Upper lobe of right lung (tissue), 1 donor: ENCODE data around the gene ITM2A. TPM values are rescaled to one million over a fixed set of nuclear protein-coding genes. Genes with fewer than 3 reads are reported as not detected.
A peak's percentile ranks its signal among the peaks of the same experiment; 100 is the strongest.

Experiments used
- ATAC-seq: fragments of 200-7000 bp; cut with Tn5 transposase; one replicate; pipeline ENCODE4 v1.9.1; 2020; ENCODE audit warnings: mild to moderate bottlenecking, moderate library complexity
- DNase-seq: peaks from one replicate; pipeline ENCODE4 v3.0.0-alpha.2; 2020
- H3K27ac ChIP-seq: fragments of 200-600 bp; one replicate; pipeline ENCODE4 v1.8.0; 2022
- H3K27me3 ChIP-seq: fragments of 200-600 bp; one replicate; pipeline ENCODE4 v1.8.0; 2022; ENCODE audit warnings: mild to moderate bottlenecking
- H3K36me3 ChIP-seq: fragments of 200-600 bp; one replicate; pipeline ENCODE4 v1.8.0; 2022
- H3K4me1 ChIP-seq: fragments of 200-600 bp; one replicate; pipeline ENCODE4 v1.8.0; 2022
- H3K4me3 ChIP-seq: fragments of 200-600 bp; one replicate; pipeline ENCODE4 v1.8.0; 2022; ENCODE audit warnings: mild to moderate bottlenecking
- H3K9me3 ChIP-seq: fragments of 200-600 bp; one replicate; pipeline ENCODE4 v1.8.0; 2022
- CTCF ChIP-seq: fragments of 200-600 bp; IDR thresholded peaks from one replicate; pipeline ENCODE4 v1.8.0; 2022; ENCODE audit warnings: antibody characterized with exemption
- intact Hi-C: fragments of 100-400 bp; cut with DNase I; formaldehyde crosslinking; loops from one replicate; pipeline ENCODE4 v1.11.0; 2022
- total RNA-seq: library from RNA; stranded (reverse); fragmentation: NEBNext Ultra II Directional; extraction: Animal tissue kit (Norgen Biotek cat#: 25700); gene quantifications from one replicate; pipeline ENCODE4 v1.2.1, GENCODE V29; 2021
- donor health status: DM: no; HTN: yes; CAD: no; lungs with severe emphysema.

ITM2A gene
- total RNA-seq, 1 donor from 2014 or later = 44.4 TPM

- intact Hi-C loops = no loop called here
- Histone ChIP-seq H3K9me3 (no peaks in the 10 kb centered on the region), H3K36me3 (no peaks in the 10 kb centered on the region), H3K27ac (no peak overlapping the region), H3K4me3 (no peak overlapping the region), H3K27me3 (no peaks in the 10 kb centered on the region), H3K4me1 (no peaks in the 10 kb centered on the region)
- no peak for DNase-seq
- TF ChIP-seq CTCF = no peak
- no peak for ATAC-seq
Measured at GRCh38 chrX:79364306-79364705, 2.8 kb downstream of the ITM2A start.

DNA sequence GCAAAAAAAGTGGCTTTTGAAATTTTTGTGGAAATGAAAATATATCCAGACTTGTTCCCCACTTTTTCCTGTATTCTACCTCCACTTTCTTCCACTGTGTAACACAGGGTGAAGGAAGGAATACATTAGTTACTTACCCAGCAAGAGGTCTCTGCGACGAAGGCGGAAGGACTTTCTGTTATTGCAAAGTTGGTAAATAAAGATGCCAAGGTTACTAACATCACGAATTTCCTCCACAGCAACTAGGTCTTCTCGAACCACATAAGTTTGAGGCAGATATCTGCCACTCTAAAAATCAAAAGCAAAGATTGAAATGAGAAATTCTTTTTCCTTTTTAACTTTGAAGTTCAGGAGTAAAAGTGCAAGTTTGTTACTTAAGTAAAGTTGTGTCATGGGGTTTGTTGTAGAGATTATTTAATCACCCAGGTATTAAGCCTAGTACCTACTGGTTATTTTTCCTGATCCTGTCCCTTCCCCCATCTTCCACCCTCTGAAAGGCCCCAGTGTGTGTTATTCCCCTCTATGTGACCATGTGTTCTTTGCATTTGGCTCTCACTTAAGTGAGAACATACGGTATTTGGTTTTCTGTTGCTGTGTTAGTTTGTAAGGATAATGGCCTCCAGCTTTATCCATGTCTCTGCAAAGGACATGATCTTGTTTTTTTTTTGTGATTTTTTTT, 5.8 kb downstream of the ITM2A start:
- no peaks in the 10 kb centered on the region for H3K36me3 ChIP-seq
- no peak overlapping the region for H3K4me3 ChIP-seq
- DNase-seq = no peak
- H3K27ac ChIP-seq = no peak overlapping the region
- no peaks in the 10 kb centered on the region for H3K4me1 ChIP-seq
- no peaks in the 10 kb centered on the region for H3K27me3 ChIP-seq
- intact Hi-C loops = no loop called here
- no peak for ATAC-seq
- TF ChIP-seq CTCF = no peak
- H3K9me3 ChIP-seq = no peaks in the 10 kb centered on the region

DNA sequence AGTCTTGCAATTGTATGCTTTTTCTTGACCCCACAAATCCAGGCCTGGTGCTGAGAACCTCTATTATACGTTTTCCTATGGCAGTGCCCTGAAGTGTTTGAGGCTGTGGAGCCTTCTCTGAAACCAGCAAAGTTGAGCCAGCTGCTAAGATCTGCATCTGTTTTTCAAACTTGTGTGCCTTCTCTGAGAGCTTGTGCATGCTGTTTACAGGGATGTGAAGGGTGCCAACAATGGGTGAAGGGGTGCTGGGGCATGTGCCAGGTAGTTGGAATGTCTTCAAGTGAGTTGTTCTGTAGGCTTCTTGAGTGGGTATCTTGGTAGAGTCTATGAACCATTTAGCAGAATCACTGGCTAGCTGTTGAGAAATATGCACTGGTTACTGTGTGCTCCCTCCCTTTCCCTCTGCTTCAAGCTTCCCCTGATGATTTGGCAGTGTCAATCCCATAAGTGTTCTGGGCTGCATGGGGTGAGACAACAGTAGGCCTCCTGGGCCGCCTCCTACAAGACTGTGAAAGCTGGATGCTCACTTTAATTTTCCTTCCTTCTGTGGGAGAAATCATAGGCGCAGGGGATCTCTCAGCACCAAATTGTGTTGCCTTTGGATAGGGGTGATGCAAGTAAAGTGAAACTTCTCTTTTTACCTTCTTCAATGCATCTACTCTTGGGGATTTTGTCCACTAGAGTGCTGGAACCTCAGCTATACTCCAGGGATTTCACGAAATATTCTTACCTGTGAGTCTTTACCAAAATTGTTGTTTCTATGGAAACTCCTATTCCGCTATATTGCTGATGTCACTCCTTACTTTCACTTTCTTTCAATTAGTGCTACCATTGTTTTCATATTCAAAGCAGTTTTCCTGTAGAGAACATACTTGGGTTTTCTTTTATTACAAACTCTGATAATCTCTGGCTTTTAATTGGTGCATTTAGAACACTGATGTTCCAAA, 30.0 kb downstream of the ITM2A start:
- H3K4me3 ChIP-seq = no peak overlapping the region
- no peaks in the 10 kb centered on the region for H3K4me1 ChIP-seq
- peak; percentile 50 for ATAC-seq
- H3K9me3 ChIP-seq = no peaks in the 10 kb centered on the region
- no peak overlapping the region for H3K27ac ChIP-seq
- no peak for DNase-seq
- no peaks in the 10 kb centered on the region for H3K27me3 ChIP-seq
- TF ChIP-seq CTCF = no peak
- intact Hi-C loops = no loop called here
- H3K36me3 ChIP-seq = no peaks in the 10 kb centered on the region

DNA sequence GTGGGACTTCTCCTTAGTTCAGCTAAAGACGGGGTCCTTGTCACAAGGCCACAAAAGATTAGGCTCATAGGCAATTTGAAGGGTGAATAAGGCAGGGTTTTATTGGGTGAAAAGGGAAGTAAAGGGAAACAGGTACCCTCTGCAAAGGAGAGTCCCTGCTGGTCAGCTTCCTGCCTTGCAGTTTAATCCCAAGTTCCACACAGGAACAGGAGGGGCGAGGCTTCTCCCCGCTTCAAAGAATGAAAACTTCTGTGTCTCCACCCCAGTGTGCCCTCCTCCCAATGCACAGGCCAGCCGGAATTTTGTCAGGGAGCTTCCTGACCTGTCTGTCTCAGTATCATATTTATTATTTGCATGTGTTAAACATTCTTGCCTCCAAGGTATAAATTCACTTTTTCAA, 37.1 kb downstream of the ITM2A start:
- no peaks in the 10 kb centered on the region for H3K4me1 ChIP-seq
- no peak for TF ChIP-seq CTCF
- H3K36me3 ChIP-seq = no peaks in the 10 kb centered on the region
- ATAC-seq = no peak
- H3K4me3 ChIP-seq = no peak overlapping the region
- no peak for DNase-seq
- intact Hi-C loops = no loop called here
- H3K27me3 ChIP-seq = no peaks in the 10 kb centered on the region
- no peaks in the 10 kb centered on the region for H3K9me3 ChIP-seq
- H3K27ac ChIP-seq = no peak overlapping the region

GRCh38 chrX:79325263-79325958, 41.7 kb downstream of the ITM2A start:
- H3K36me3 ChIP-seq = no peaks in the 10 kb centered on the region
- H3K27me3 ChIP-seq = no peaks in the 10 kb centered on the region
- no peaks in the 10 kb centered on the region for H3K4me1 ChIP-seq
- no peak for DNase-seq
- no peak overlapping the region for H3K4me3 ChIP-seq
- H3K27ac ChIP-seq = no peak overlapping the region
- intact Hi-C loops = no loop called here
- peak; percentile 60 for ATAC-seq
- TF ChIP-seq CTCF = no peak
- no peaks in the 10 kb centered on the region for H3K9me3 ChIP-seq

Other genes with a start within 250 kb of the ITM2A start
- gene GPR174, start 222.6 kb downstream of the ITM2A start, total RNA-seq = 1.5 TPM